ENCODE results near the gene PLEKHG3.
"Not testable (repeated sequence)": the region's sequence is repeated elsewhere in the genome, so short reads cannot be mapped to it uniquely, and the experiment has no call there.

Gene PLEKHG3

GRCh38 chr14:64681796-64682710, 22.2 kb upstream of the PLEKHG3 start:
- H3K27ac Mint-ChIP-seq: no peak overlapping the region
- no peak overlapping the region for H3K4me3 Mint-ChIP-seq
- ATAC-seq (no peak), DNase-seq (ENCODE audit: low spot score in 2 of 2) (no peak)
- peaks cover 38% of the 10 kb centered on the region for H3K4me1 Mint-ChIP-seq
- no peaks in the 10 kb centered on the region for H3K9me3 Mint-ChIP-seq
- no peaks in the 10 kb centered on the region for H3K36me3 Mint-ChIP-seq

GRCh38 chr14:64682843-64683242, 21.4 kb upstream of the PLEKHG3 start:
- DNase-seq (ENCODE audit: low spot score in 2 of 2): no peak
- peaks cover 32% of the 10 kb centered on the region for H3K4me1 Mint-ChIP-seq
- H3K27ac Mint-ChIP-seq: no peak overlapping the region
- no peaks in the 10 kb centered on the region for H3K9me3 Mint-ChIP-seq
- H3K36me3 Mint-ChIP-seq: no peaks in the 10 kb centered on the region
- no peak for ATAC-seq
- no peak overlapping the region for H3K4me3 Mint-ChIP-seq

- H3K4me1 Mint-ChIP-seq: peaks cover 36% of the 10 kb centered on the region
Observed at GRCh38 chr14:64683264-64683663, 21.0 kb upstream of the PLEKHG3 start.

GRCh38 chr14:64684091-64684490, 20.1 kb upstream of the PLEKHG3 start:
- DNase-seq (ENCODE audit: low spot score in 2 of 2): no peak
- no peaks in the 10 kb centered on the region for H3K9me3 Mint-ChIP-seq
- H3K27ac Mint-ChIP-seq: no peak overlapping the region
- H3K4me1 Mint-ChIP-seq: peaks cover 40% of the 10 kb centered on the region
- H3K36me3 Mint-ChIP-seq: no peaks in the 10 kb centered on the region
- no peak for ATAC-seq
- H3K4me3 Mint-ChIP-seq: no peak overlapping the region

More at GRCh38 chr14:64683264-64683663, 21.0 kb upstream of the PLEKHG3 start:
- ATAC-seq: no peak
- Mint-ChIP-seq H3K9me3 (no peaks in the 10 kb centered on the region), H3K4me3 (no peak overlapping the region), H3K27ac (no peak overlapping the region), H3K36me3 (no peaks in the 10 kb centered on the region)
- no peak for DNase-seq (ENCODE audit: low spot score in 2 of 2)

GRCh38 chr14:64685371-64686281, 18.6 kb upstream of the PLEKHG3 start:
- Mint-ChIP-seq H3K4me1 (peaks cover 32% of the 10 kb centered on the region), H3K36me3 (no peaks in the 10 kb centered on the region), H3K27ac (peak overlapping the region; percentile 38), H3K4me3 (no peak overlapping the region), H3K9me3 (no peaks in the 10 kb centered on the region)
- peak; percentile 19 for ATAC-seq
- DNase-seq (ENCODE audit: low spot score in 2 of 2): no peak

GRCh38 chr14:64686282-64686615, 18.0 kb upstream of the PLEKHG3 start:
- Mint-ChIP-seq H3K9me3 (no peaks in the 10 kb centered on the region), H3K4me1 (peaks cover 31% of the 10 kb centered on the region), H3K36me3 (no peaks in the 10 kb centered on the region), H3K4me3 (no peak overlapping the region), H3K27ac (no peak overlapping the region)
- ATAC-seq (no peak), DNase-seq (ENCODE audit: low spot score in 2 of 2) (no peak)

GRCh38 chr14:64688031-64688430, 16.2 kb upstream of the PLEKHG3 start:
- Mint-ChIP-seq H3K27ac (peak overlapping the region; percentile 8), H3K36me3 (no peaks in the 10 kb centered on the region), H3K9me3 (no peaks in the 10 kb centered on the region), H3K4me3 (no peak overlapping the region), H3K4me1 (peaks cover 31% of the 10 kb centered on the region)
- peak in 1 of 2 donors; percentile 34 for DNase-seq (ENCODE audit: low spot score in 2 of 2)
- no peak for ATAC-seq

- no peaks in the 10 kb centered on the region for H3K9me3 Mint-ChIP-seq
- ATAC-seq (peak; percentile 8), DNase-seq (ENCODE audit: low spot score in 2 of 2) (no peak)
- no peak overlapping the region for H3K4me3 Mint-ChIP-seq
- peaks cover 31% of the 10 kb centered on the region for H3K4me1 Mint-ChIP-seq
- no peak overlapping the region for H3K27ac Mint-ChIP-seq
- H3K36me3 Mint-ChIP-seq: no peaks in the 10 kb centered on the region
Observed at GRCh38 chr14:64688811-64689281, 15.4 kb upstream of the PLEKHG3 start.

GRCh38 chr14:64689289-64689688, 14.9 kb upstream of the PLEKHG3 start:
- no peak for DNase-seq (ENCODE audit: low spot score in 2 of 2)
- H3K36me3 Mint-ChIP-seq: no peaks in the 10 kb centered on the region
- H3K4me3 Mint-ChIP-seq: no peak overlapping the region
- H3K27ac Mint-ChIP-seq: no peak overlapping the region
- peaks cover 31% of the 10 kb centered on the region for H3K4me1 Mint-ChIP-seq
- H3K9me3 Mint-ChIP-seq: no peaks in the 10 kb centered on the region
- no peak for ATAC-seq

- ATAC-seq; H3K36me3 Mint-ChIP-seq; H3K9me3 Mint-ChIP-seq; DNase-seq (ENCODE audit: low spot score in 2 of 2); H3K4me3 Mint-ChIP-seq; H3K27ac Mint-ChIP-seq: not testable (repeated sequence)
- peaks cover 27% of the 10 kb centered on the region for H3K4me1 Mint-ChIP-seq
Observed at GRCh38 chr14:64690607-64691006, 13.6 kb upstream of the PLEKHG3 start.

- Mint-ChIP-seq H3K9me3 (no peaks in the 10 kb centered on the region), H3K4me1 (peaks cover 22% of the 10 kb centered on the region), H3K4me3 (no peak overlapping the region), H3K36me3 (no peaks in the 10 kb centered on the region), H3K27ac (no peak overlapping the region)
- ATAC-seq (no peak), DNase-seq (ENCODE audit: low spot score in 2 of 2) (no peak)
Observed at GRCh38 chr14:64691376-64691775, 12.8 kb upstream of the PLEKHG3 start.

- Mint-ChIP-seq H3K9me3 (no peaks in the 10 kb centered on the region), H3K36me3 (no peaks in the 10 kb centered on the region), H3K4me3 (no peak overlapping the region), H3K4me1 (peaks cover 32% of the 10 kb centered on the region), H3K27ac (peak overlapping the region; percentile 11)
- ATAC-seq: no peak
- DNase-seq (ENCODE audit: low spot score in 2 of 2): no peak
Observed at GRCh38 chr14:64692189-64692985, 11.8 kb upstream of the PLEKHG3 start.

- Mint-ChIP-seq H3K36me3 (no peaks in the 10 kb centered on the region), H3K9me3 (no peaks in the 10 kb centered on the region), H3K4me1 (peaks cover 34% of the 10 kb centered on the region), H3K4me3 (no peak overlapping the region), H3K27ac (peak overlapping the region; percentile 11)
- ATAC-seq: no peak
- no peak for DNase-seq (ENCODE audit: low spot score in 2 of 2)
Observed at GRCh38 chr14:64692986-64693809, 11.0 kb upstream of the PLEKHG3 start.

GRCh38 chr14:64693810-64694165, 10.4 kb upstream of the PLEKHG3 start:
- Mint-ChIP-seq H3K27ac (no peak overlapping the region), H3K36me3 (no peaks in the 10 kb centered on the region), H3K9me3 (no peaks in the 10 kb centered on the region), H3K4me3 (no peak overlapping the region), H3K4me1 (peaks cover 34% of the 10 kb centered on the region)
- no peak for ATAC-seq
- no peak for DNase-seq (ENCODE audit: low spot score in 2 of 2)
